Measurements from ENCODE around the gene SLC25A23.
"Not testable (repeated sequence)": the region's sequence is repeated elsewhere in the genome, so short reads cannot be mapped to it uniquely, and the experiment has no call there.

SLC25A23 gene

DNA sequence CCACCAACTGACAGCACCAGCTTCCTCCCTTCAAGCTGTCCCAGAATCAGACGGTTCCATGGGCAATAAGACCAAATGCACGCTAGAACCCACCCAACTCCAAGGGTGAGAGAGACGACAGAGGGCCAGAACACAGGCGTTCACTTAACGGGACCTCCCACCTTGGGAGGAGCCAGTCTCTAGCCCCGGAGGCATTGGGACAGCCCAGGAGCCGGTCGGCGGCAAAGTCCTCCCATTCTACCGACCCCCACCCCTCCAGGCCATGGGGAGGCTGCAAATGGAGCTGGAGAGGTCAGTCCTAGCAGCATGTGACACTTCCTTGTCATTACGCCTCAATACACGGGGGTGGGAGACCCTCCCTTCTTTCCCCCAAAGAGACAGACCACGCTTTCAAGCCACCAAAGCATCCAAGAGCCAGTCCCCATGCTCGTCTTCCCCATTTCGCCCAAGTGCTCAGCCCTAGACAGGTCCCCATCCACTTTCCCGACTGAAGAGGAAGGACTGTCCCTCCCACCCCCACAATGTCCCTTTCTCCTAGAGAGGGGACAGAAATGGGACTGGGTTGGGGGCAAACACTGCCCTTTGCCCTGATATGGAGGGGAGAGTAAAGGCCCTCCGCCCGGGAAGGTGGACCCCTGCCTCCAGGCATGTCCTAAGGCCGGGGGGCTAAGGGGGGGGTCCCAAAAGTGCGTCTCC is 35.9 kb downstream of the SLC25A23 start:
- no peak for DNase-seq

DNA sequence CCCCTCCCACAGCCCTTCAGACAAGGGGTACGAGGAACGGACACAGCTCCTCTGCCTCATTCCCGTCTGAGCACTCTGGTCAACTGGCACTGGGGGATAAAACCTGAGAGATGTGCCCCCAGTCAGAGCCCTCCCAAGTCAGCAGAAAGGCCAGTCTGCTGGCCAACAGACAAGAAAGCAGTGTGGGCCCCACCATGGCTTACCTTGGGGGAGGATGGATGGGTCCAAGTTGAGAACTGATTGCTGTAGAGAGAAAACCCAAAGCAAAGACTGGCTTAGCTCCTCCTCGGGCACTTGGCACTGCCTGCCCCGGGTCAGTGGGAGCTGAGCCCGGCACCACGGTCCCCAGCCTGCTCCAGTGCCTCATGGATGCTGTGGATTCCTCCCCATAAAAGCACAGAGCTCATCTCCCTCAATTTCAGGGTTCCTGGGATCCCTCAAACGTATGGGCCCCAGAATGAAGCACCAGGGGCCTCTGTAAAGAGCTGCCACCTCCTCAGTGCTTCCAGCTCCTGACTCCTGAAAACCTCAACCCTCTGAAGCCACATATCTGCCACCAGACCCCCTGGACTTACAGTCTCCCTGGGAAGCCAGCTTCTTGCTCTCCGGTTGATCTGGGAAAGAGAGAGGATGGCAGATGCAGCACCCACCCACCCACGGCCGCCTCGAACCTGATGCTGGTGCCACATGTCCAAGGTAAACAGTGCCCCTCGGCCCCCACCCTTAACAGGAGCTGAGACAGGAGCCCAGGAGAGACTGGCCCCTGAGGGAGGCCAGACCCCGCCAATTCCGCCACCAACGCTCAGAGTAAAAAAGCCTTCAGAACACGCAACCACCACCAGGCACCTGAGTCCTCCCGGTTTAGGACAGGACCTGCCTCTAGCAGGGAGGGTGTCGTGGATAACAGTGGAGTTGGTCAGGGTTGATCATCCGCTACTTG is 38.2 kb downstream of the SLC25A23 start:
- no peak for DNase-seq

DNA sequence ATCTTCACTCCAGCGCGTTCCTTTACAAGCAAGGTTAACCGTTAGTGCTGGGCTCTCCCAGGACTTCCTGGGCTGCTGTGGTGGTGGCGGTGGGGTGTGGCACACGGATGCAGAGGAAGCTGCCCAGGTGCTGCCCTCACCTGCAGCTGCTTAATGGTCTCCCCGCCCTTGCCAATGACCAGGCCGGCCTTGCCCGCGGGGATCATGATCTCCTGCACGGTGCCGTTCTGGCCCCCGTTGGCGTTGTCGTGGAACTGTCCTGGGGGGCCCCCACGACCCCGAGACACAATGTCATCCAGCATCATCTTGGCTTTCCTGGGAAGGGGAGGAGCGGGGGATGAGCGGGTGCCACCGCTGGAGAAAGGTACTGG is 41.0 kb downstream of the SLC25A23 start:
- no peak for DNase-seq

DNA sequence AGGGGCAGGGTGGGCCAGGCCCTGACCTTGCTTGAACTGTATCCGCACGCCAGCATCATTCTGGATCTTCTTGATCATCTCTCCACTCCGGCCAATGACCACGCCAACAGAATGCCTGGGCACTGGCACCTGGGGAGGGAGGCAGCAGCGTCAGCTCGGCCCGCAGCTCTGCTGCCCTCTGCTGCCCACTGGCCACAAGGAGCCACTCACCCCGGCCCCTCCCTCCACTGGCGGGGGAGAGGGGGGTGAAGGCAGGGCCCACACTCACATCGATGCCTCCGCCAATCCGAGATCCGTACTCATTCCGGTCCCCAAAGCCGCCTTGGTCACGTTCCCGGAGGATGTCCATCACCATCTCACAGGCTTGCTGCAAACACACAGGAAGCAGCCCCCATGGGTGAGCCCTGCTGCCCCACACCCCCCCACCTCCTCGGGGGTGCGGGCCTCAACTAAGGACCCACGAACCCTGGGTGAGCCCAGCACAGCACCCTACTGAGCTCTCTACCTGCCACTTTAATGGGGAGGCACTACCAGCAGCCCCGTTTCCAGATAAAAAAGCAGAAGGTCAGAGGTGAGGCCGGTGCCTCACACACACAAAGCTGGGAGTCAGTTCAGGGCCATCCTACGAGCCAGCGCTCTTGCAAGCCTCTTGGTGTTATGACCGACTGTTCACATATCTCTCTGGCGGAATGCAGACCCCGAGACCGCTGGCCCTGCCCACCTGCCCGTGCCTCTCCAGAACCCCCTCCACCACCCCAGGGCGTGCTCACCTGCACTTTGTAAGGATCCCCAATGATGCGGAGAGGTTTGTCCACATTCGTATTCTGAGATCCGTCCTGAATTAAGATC is 41.7 kb downstream of the SLC25A23 start:
- DNase-seq = no peak

DNA sequence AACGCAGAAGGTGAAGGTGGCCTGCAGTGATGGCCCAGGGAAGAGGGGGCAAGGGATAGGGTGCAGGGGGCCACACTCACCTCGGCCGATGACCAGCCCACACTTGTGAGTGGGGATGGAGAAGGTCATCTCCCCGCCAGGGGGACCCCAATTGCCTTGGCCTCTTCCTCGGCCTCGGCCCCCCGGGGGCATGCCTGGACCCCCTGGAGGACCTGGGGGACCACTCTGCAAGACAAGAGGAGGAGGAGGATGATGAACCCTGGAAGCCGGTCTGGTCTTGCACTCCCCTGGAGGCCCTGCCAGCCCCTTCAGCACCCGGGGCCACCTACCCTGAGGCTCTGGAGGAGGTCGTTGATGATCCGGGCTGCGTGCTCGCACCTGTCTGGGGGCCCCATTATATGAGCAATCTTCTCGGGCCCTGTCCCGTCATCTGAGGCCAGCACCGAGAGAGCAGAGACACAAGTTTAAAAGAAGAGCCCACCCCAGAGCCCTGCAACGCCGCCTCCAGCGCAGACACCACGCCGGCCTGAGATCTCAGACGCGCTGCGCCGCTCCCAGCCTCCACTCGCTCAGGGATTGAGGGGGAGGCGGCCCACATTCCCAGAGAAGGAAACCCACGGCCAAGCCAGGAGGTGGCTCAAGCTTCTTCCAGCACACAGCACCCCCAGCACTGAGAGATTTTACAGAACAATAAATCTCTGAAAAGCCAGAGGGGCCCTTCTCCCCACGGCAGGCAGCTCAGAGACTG is 42.8 kb downstream of the SLC25A23 start:
- DNase-seq = no peak

DNA sequence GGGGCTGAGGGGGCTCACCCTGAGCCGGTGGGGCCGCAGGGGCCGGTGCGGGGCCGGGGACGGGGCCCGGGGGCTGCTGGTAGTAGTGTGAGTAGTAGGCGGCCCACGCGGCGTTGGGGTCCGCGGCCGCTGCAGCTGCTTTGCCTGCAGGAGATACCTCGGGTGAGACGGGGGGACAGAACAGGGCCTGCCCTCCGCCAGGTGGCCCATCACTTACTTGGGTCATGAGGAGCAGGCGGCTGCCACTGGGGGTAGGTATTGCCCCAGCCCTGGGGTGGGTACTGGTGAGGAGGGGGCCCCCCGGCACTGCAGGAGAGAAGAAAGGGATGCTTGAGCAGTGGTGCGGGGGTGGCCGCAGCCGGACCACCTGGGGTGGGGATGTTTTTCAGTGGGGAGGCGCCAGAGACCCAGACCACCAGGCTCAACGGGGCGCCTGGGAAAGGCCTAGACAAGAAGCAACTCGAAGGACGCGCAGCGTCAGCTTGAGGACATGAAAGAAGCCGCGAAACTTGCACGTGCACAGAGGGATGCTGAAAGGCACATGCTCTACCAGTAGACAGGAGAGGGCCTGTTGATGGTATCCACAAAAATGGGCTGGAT is 43.9 kb downstream of the SLC25A23 start:
- no peak for DNase-seq

DNA sequence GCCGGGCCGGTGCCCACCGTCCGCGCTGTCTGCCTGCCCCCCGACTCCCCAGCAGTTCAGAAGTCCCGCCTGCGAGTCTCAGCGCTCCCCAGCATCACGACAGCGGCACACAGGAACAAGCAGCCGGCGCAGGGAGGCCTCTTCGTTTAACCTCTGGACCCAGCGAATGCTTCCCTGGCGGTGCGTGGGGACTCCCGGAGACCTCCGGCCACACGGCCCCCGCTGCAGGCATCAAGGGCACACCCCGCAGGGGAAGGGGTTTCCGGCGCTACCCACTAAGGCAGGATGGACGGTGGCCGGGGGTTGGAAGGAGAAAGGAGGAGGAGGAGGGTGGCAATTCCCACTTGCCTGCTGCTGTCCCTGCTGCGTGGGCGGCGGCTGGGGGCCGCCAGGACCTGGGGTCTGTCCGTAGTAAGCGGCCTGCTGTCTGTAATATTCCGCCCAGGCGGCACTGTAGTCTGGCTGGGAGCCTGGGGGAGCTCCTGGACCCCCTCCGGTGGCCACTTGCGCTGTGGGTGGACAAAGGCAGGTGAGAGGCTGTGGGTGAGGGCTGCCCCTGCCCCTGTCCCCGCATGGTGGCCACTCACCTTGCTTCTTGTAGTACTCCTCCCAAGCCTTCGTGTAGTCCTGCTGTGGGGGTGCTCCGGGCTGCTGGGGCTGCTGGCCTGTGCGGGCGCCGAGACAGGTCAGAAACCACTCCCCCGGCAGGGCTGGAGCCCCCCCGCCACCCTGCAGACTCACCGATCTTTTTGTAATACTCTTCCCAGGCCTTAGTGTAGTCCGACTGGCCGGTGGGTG is 44.6 kb downstream of the SLC25A23 start:
- no peak for DNase-seq

DNA sequence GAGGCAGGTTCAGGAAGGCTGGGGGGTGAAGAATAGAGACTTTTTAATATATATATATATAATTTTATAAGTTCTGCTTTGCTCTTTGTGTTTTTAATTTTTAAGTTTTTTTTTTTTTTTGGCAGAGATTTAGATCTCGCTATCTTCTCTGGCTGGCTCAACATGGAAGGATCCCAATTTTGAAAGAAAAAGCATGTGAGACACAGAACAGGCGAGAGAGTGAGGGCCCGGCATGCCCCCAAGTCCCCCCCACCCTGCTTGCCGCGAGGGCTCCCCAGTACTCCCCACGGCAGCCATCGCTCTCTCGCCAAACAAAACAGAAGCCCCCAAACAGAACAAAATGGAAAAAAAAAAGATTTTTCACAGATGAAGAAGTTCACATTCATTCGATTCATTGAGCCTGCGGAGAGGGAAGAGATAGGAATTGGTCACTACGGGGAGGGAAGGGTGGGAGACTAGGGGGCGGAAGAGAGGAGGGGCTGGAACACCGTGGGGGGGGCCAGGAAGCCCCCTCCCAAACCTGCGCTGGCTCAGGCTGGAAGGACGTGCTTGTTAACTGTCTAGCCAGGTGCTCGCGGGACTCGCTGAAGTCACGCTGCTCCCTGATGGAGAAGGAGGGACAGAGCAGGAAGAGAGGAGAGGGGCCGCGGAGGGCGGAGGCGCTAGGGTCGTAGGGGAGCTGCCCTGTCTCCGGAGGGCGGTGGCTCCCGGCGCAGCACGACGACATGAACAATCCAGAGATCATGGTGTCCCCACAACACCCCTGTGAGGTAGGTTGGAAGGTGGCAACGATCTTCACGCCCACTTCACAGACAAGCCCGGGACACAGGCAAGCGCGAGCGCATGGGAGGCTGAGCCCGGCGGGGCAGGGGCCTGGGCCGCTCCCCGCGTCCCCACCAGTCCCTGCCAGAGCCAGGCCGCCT is 45.6 kb downstream of the SLC25A23 start:
- no peak for DNase-seq

DNA sequence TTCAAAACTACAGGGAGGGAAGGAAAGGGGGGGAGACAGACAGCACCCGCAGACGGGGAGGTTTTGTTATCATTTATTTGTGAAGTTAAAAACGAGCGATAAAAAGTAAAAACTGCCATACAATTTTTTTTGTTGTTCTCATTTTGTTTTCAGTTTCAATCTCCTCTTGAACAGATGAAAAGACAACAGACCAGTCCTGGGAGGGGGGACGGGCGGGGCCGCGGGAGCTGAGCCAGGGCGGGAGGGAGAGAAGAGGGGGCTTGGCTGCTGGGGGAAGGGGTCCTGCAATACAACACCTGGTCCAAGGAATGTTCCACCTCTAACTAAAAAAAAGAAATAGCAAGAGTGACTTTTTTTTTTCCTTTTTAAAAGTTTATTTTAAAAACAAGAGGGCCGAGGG is 46.3 kb downstream of the SLC25A23 start:
- no peak for DNase-seq

DNA sequence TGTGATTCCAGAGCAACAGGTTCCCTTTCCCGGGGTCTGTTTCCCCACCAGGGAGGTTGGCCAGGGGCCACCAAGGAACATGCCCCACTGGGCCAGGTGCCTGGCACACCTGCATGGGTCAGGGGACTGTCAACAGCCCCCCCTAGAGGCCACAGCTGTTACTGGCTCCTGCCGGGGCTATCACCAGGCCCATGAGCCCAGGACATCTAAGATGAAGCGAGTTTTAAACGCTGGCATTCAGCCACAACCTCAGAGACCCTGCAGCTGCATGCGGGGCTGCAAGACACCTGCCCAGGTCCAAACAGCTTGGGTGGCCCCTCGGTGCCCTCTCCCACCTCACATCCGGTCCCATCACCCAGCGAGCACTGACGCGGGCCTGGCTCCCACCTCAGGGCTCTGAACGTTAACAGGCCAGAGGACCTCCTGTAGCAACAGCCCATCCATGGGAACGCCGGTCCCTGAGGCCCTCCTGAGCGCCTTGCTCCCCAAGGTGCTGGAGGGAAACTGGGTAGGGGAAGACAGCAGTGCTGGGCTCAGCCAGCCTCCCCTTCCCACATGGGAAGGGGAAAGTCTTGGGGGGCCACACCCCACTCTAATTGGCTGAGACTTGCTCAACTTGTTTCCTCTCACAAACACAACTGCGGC is 47.0 kb downstream of the SLC25A23 start:
- no peak for DNase-seq

DNA sequence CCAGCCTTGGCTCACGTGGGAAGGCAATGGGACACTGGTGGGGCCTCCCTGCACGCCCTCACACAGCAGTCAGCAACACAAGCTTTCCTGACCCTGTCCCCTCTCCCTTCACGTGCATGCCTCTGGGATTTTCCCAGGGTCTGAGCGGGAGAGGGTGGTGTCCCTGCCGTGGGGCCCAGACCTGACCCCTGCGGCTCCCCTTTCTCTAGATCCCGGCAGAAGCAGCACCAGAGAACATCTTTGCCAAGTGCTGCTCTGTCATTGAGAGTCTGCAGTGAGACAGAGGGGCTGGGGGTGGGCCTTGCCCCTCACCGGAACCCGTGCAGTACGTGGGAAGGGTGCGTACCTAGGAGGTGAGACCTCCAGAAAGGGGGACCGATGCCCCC is 47.5 kb downstream of the SLC25A23 start:
- no peak for DNase-seq

DNA sequence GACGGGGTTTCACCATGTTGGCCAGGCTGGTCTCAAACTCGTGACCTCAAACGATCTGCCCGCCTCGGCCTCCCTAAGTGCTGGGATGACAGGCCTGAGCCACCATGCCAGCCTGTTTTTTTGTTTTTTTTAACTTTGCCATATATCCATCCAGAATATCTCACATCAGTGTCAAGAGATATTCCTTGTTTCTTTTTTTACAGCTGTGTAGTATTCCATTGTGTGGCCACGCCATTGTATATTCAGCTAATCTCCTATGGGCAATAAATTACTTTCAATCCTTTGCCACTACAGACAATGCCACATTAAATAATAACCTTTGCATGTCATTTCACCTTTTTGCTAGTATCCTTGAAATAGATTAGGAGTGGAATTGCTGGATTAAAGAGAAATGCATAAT is 50.2 kb downstream of the SLC25A23 start:
- no peak for DNase-seq

DNA sequence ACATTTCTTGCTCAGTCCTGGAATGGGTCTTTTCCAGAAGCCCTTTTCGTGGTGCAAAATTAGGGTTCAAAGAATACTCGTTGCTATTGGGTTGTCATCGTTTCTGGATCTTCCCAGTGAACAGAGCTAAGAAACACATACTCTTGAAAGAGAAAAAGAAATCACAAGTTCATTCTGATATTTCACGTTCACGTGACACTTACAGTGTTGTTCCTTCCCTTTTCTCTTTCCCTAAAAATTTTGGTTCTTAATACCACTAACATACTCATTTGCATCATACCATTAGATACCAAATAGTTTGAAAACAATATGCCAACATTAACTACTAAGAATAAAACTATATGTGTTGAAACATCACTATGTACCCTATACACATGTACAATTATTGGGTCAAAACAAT is 53.2 kb downstream of the SLC25A23 start:
- no peak for DNase-seq

DNA sequence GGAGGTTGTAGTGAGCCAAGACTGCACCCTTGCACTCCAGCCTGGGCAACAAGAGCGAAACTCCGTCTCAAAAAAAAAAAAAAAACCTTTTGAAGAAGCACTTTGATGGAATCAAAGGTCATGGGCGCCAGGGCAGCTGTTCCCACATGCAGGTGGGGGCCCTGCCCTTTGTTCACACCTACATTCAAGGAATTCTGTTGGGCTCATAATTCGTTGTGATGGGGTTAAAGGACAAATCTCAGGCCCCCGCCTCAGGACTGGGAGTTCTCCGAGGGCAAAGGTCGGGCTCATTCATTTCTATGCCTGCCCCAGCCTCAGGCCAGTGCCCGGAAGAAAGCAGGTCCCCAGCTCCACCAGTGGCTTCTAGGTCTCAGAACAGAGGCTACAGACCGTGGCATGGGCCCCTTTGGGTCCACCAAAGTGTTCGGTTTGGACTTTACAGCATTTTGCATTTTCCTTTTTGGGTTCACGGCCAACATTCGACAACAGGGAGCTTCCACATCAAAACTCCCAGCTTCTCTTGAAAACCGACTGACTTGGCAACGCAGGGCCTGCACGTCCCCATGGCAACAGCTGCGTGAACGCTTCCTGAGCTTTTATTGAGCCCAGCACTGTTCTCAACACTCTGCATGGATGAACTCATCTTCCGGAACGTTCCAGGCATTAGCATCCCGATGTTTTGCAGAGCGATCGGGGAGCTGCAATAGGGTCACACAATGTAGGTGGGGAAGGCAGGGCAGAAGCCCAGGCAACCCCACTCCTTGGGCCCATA is 56.6 kb downstream of the SLC25A23 start:
- DNase-seq = no peak

DNA sequence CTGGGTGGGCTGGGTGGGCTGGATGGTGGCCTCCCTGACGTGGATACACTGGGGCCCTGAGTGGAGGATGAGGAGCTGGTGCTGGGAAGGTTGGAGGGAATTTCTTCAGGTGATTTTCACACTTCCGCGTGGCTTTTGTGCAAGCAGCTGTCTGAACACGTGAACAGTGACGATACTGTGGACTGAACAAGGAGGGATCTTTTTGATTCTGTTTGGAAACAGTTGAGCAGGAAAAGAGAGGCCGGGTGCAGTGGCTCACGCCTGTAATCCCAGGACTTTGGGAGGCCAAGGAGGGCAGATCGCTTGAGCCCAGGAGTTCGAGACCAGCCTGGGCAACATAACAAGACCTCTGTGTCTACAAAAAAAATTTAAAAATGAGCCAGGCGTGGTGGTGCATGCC is 57.5 kb downstream of the SLC25A23 start:
- DNase-seq = no peak

DNA sequence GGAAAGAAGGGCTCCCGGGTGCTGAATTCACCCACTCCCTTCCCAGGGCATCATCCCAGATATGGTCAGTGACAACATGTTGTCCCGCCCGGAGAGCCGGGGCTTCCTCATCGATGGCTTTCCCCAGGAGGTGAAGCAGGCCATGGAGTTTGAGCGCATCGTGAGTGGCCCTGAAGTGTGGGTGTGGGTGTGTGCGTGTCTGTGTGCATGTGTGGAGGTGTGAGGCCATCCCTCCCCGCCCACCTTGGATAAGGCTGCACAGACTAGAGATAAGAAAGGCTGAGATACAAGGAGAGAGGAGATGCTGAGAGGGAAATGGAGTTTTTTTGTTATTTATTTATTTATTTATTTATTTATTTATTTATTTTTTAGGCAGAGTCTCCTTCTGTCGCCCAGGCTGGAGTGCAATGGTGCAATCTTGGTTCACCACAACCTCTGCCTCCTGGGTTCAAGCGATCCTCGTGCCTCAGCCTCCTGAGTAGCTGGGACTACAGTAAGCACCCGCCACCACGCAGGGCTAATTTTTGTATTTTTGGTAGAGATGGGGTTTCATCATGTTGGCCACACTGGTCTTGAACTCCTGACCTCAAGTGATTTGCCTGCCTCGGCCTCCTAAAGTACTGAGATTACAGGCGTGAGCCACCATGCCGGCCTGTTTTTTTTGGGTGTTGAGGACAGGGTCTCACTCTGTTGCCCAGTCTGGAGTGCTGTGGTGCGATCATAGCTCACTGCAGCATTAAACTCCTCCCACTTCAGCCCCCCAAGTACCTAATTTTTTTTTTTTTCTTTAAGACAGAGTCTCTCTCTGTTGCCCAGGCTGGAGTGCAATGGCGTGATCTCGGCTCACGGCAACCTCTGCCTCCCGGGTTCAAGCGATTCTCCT is 59.3 kb downstream of the SLC25A23 start:
- not testable (repeated sequence) for DNase-seq

DNA sequence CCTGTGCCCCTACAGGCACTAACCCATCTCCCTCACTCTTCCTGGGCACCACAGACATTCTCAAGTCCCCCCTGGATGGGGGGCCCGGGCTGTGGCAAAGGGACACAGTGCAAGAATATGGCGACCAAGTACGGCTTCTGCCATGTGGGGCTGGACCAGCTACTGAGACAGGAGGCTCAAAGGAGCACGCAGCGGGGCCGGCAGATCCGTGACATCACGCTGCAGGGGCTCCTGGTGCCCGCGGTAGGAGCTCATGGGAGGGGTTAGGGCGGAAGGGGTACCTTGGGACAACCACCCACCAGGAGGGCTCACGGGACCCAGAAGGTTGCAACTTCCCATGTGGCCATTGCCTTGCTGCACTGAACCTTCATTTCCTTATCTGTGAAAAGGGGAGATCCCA is 63.3 kb downstream of the SLC25A23 start:
- no peak for DNase-seq

DNA sequence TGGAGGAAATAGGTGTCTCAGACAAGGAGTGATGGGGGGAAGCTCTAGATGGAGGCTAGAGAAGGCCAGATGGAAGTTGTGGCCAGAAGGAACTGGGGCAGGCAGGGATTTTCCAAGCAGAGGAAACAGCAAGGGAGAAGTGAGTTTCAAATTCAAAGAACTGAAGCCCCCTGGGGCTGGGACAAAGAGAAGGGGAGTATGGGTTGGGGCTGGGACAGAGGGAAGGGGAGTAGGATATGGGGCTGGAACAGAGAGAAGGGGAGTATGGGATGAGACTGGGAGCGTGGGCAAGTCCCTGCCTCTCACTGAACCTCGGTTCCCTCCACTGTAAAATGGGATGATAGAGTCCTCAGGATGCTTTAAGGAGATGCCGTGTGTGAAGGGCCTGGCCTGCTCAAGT is 64.8 kb downstream of the SLC25A23 start:
- no peak for DNase-seq

Data from GDM1 (cell line).